ENCODE measurements around the gene RPL22L1. TPM values are rescaled to one million over a fixed set of nuclear protein-coding genes. Genes with fewer than 3 reads are reported as not detected.

RPL22L1 gene
- total RNA-seq: 36.1 TPM

DNA sequence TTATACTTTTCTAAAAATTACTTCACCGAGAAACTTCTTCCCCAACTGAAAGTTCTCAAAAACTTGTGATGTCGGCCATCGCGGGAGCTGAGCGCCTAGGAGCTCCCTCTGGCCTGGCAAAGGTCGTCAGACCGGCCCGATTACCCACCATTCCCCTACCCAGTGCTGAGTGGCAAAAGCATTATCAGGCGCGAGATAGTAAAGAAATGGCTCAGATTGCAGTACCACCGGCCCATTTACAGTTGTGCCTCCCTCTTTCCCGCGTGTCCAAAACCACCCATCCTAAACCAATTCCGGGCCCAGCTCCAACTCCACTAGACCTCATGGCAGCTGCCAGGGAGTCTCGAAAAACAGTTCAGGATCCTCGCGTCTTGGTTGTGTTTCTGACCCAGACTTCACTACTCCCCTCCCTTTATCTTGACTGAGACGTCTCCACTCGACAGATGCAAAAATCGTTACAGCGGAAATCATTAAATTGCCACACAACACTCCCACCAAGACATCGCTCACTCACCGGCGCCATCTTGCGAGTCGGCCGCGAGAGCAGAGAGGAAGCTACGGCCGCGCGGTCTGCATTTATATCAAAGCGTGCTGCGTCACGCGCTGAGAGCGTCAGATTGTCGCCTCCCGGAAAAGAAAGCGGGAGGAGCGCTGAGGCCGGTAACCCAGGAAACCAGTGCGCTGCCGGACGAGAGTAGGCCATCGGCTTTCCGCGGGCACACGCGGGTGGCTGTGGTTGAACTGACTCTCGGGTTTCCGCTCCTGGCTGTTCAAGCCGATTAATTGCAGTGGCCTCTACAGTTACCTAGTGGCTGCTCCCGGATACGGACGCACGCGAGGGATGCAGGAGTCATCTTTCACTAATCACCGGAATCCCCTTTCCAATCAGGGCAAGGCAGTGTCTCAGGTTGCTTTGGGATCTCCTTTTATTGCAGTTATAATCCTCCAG is at the start of gene RPL22L1:
TSS of gene RPL22L1 (minus strand) at position 551 of the 949 bp plus-strand sequence. CDS start at position 523, 28 bp downstream.
- no peaks in the 10 kb centered on the region for H3K27me3 ChIP-seq
- peaks cover 0 to 31% of the 10 kb centered on the region in 2 donors for H3K36me3 ChIP-seq
- DNase-seq (ENCODE audit: extremely low spot score in 2 of 2): peak in 1 of 2 donors; percentile 95
- H3K4me1 ChIP-seq: peaks cover 30% of the 10 kb centered on the region
- intact Hi-C loops (cut with DNase I): no loop called here
- no peaks in the 10 kb centered on the region for H3K9me3 ChIP-seq
- peak within 1 kb of the TSS; percentile 79 for H3K27ac ChIP-seq
- TF ChIP-seq POLR2AphosphoS5 (IDR thresholded peaks at IDR 0.05; ENCODE audit: insufficient read depth in 1 of 2, low read depth in 1 of 2) (peak; percentile 91 to 98), POLR2A (IDR thresholded peaks at IDR 0.05) (peak in 1 of 2 donors; percentile 56)
- TF ChIP-seq, protein P1, sequence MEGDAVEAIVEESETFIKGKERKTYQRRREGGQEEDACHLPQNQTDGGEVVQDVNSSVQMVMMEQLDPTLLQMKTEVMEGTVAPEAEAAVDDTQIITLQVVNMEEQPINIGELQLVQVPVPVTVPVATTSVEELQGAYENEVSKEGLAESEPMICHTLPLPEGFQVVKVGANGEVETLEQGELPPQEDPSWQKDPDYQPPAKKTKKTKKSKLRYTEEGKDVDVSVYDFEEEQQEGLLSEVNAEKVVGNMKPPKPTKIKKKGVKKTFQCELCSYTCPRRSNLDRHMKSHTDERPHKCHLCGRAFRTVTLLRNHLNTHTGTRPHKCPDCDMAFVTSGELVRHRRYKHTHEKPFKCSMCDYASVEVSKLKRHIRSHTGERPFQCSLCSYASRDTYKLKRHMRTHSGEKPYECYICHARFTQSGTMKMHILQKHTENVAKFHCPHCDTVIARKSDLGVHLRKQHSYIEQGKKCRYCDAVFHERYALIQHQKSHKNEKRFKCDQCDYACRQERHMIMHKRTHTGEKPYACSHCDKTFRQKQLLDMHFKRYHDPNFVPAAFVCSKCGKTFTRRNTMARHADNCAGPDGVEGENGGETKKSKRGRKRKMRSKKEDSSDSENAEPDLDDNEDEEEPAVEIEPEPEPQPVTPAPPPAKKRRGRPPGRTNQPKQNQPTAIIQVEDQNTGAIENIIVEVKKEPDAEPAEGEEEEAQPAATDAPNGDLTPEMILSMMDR (IDR thresholded peaks at IDR 0.05): no peak
- H3K4me3 ChIP-seq: peak within 1 kb of the TSS; percentile 75 to 87

DNA sequence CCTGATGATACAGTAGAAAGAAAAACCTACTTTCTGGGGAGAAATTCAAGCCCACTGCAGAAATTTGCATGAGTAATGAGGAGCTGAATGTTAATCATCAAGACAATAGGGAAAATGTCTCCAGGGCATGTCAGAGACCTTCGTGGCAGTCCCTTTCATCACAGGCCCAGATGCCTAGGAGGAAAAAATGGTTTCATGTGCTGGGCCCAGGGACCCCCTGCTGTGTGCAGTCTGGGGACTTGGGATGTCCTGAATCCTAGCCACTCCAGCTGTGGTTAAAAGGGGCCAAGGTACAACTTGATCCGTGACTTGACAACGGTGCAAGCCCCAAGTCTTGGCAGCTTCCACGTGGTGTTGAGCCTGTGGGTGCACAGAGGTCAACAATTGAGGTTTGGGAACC is 48.7 kb upstream of the RPL22L1 start:
- no peaks in the 10 kb centered on the region for H3K9me3 ChIP-seq
- no peaks in the 10 kb centered on the region for H3K36me3 ChIP-seq
- H3K4me3 ChIP-seq: no peak overlapping the region
- H3K4me1 ChIP-seq: no peaks in the 10 kb centered on the region
- DNase-seq (ENCODE audit: extremely low spot score in 2 of 2): no peak
- TF ChIP-seq POLR2A (IDR thresholded peaks at IDR 0.05): no peak
- TF ChIP-seq, protein P1 (IDR thresholded peaks at IDR 0.05): no peak
- TF ChIP-seq POLR2AphosphoS5 (IDR thresholded peaks at IDR 0.05; ENCODE audit: insufficient read depth in 1 of 2, low read depth in 1 of 2): no peak
- intact Hi-C loops (cut with DNase I): no loop called here
- no peak overlapping the region for H3K27ac ChIP-seq
- H3K27me3 ChIP-seq: no peaks in the 10 kb centered on the region

DNA sequence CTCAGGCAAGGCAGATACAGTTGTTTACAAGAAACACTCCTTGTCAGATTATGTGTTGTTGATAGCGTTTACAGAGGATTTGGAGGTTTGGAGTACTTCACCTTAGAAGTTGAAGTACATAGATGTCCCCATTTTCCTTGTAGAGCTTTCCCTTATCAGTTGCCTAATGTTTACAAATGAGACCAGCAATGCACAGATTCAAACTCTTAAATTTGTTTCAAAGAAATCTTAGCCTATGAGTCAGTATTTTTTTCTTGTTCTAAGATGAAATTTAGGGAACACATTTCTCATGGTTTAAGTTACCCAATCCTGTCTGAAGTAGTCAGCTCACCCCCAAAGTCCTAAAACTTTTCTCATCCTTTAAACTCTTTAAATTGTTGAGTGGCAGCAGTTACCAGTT is 44.7 kb upstream of the RPL22L1 start:
- intact Hi-C loops (cut with DNase I): no loop called here
- TF ChIP-seq POLR2AphosphoS5 (IDR thresholded peaks at IDR 0.05; ENCODE audit: insufficient read depth in 1 of 2, low read depth in 1 of 2) (no peak), POLR2A (IDR thresholded peaks at IDR 0.05) (no peak)
- TF ChIP-seq, protein P1 (IDR thresholded peaks at IDR 0.05): no peak
- Histone ChIP-seq H3K9me3 (no peaks in the 10 kb centered on the region), H3K4me1 (no peaks in the 10 kb centered on the region), H3K27ac (no peak overlapping the region), H3K27me3 (no peaks in the 10 kb centered on the region), H3K36me3 (no peaks in the 10 kb centered on the region), H3K4me3 (no peak overlapping the region)
- no peak for DNase-seq (ENCODE audit: extremely low spot score in 2 of 2)

DNA sequence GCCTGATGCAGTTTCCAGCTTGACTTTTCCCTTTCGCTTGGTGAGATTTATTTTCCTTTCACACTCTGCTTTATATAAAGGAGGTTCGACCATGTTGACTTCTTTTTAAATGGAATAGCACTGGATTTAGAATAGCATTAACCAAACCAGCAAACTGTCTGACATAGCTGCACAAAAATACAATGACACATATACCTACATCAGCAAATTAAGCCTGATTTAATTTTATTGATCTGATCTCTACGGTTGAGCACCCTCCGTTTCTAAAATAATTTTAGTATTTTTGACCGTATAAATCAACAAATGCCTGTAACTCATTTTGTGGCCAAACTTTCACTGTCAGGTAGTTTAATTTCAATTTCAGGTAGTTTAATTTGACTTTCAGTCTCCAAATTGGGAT is 44.2 kb upstream of the RPL22L1 start:
- no peak overlapping the region for H3K4me3 ChIP-seq
- no peaks in the 10 kb centered on the region for H3K9me3 ChIP-seq
- intact Hi-C loops (cut with DNase I): no loop called here
- no peak for DNase-seq (ENCODE audit: extremely low spot score in 2 of 2)
- TF ChIP-seq, protein P1 (IDR thresholded peaks at IDR 0.05): no peak
- TF ChIP-seq POLR2A (IDR thresholded peaks at IDR 0.05) (no peak), POLR2AphosphoS5 (IDR thresholded peaks at IDR 0.05; ENCODE audit: insufficient read depth in 1 of 2, low read depth in 1 of 2) (no peak)
- H3K36me3 ChIP-seq: no peaks in the 10 kb centered on the region
- no peaks in the 10 kb centered on the region for H3K4me1 ChIP-seq
- no peak overlapping the region for H3K27ac ChIP-seq
- no peaks in the 10 kb centered on the region for H3K27me3 ChIP-seq

DNA sequence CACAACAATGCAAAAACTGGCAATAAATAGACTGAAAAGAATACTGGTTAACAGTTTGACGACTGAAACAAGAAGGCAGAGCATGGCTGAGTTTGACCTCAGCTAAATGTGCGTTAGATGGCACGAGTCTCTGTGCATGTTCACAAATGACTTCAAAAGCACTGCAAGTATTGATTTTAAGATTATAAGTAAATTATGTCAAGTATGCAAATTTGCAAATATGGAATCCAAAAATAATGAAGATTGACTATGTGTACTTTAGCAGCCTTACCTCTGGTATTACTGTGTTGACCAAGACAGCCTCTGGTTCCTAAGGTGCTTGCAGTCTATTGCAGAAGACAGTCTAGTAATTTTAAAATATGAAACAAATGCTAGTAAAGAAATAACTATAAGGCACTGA is 41.1 kb upstream of the RPL22L1 start:
- peaks cover 21% of the 10 kb centered on the region for H3K4me1 ChIP-seq
- H3K4me3 ChIP-seq: no peak overlapping the region
- intact Hi-C loops (cut with DNase I): no loop called here
- no peaks in the 10 kb centered on the region for H3K9me3 ChIP-seq
- H3K36me3 ChIP-seq: no peaks in the 10 kb centered on the region
- TF ChIP-seq POLR2AphosphoS5 (IDR thresholded peaks at IDR 0.05; ENCODE audit: insufficient read depth in 1 of 2, low read depth in 1 of 2) (no peak), POLR2A (IDR thresholded peaks at IDR 0.05) (no peak)
- TF ChIP-seq, protein P1 (IDR thresholded peaks at IDR 0.05): no peak
- H3K27ac ChIP-seq: no peak overlapping the region
- no peaks in the 10 kb centered on the region for H3K27me3 ChIP-seq
- DNase-seq (ENCODE audit: extremely low spot score in 2 of 2): no peak

Data from vagina (tissue), 2 donors.